ENCODE data around the gene NFKBIB.

- TF ChIP-seq, protein P1, sequence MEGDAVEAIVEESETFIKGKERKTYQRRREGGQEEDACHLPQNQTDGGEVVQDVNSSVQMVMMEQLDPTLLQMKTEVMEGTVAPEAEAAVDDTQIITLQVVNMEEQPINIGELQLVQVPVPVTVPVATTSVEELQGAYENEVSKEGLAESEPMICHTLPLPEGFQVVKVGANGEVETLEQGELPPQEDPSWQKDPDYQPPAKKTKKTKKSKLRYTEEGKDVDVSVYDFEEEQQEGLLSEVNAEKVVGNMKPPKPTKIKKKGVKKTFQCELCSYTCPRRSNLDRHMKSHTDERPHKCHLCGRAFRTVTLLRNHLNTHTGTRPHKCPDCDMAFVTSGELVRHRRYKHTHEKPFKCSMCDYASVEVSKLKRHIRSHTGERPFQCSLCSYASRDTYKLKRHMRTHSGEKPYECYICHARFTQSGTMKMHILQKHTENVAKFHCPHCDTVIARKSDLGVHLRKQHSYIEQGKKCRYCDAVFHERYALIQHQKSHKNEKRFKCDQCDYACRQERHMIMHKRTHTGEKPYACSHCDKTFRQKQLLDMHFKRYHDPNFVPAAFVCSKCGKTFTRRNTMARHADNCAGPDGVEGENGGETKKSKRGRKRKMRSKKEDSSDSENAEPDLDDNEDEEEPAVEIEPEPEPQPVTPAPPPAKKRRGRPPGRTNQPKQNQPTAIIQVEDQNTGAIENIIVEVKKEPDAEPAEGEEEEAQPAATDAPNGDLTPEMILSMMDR (IDR thresholded peaks at IDR 0.05): no peak
- TF ChIP-seq NFIC (IDR thresholded peaks at IDR 0.05; ENCODE audit: borderline replicate concordance) (no peak), POLR2AphosphoS5 (IDR thresholded peaks at IDR 0.05; ENCODE audit: low read depth, low read length) (no peak)
Measured at GRCh38 chr19:38908911-38909310, 9.1 kb downstream of the NFKBIB start.
